Measurements from ENCODE around the gene TRIM21.

- TF ChIP-seq POLR2A (IDR thresholded peaks at IDR 0.05; ENCODE audit: low read depth, low read length), result no peak
- TF ChIP-seq POLR2AphosphoS5 (IDR thresholded peaks at IDR 0.05; ENCODE audit: low read depth, low read length), result no peak
- no peak for TF ChIP-seq SPI1 (IDR thresholded peaks at IDR 0.05; ENCODE audit: low read depth, low read length)
- no peak for TF ChIP-seq TAF1 (IDR thresholded peaks at IDR 0.05; ENCODE audit: low read depth, low read length)
- no peak for TF ChIP-seq POU2F2 (IDR thresholded peaks at IDR 0.05; ENCODE audit: low read depth, low read length)
- no peak for TF ChIP-seq PAX5 (IDR thresholded peaks at IDR 0.05; ENCODE audit: insufficient read depth, low read length, severe bottlenecking)
These were observed 23.3 kb upstream of the TRIM21 start for GRCh38 chr11:4416816-4417215.
